A549 treated with dexamethasone at 1 μM for 4 hours (cell line): ENCODE measurements around the gene MARK3. TPM values are rescaled to one million over a fixed set of nuclear protein-coding genes. Genes with fewer than 3 reads are reported as not detected.

ENCODE experiments used
- total RNA-seq: library from RNA; stranded (reverse); fragments of 200-300 nt; extraction: Qiagen RNA extraction; gene quantifications from 5 replicates; pipeline ENCODE4 v1.2.3, GENCODE V29; 2022

Gene MARK3
- 52.6 to 58.0 TPM (median 55.5 TPM) in 5 replicates for total RNA-seq

GRCh38 chr14:103385152-103385928, at the start of gene MARK3:
Gene MARK3, plus strand, starts transcription at chr14:103385415. Its CDS starts 615 bp downstream, at chr14:103386030.

GRCh38 chr14:103522649-103523574, 137.7 kb downstream of the MARK3 start, which contains the start of gene CKB:
Gene CKB, minus strand, starts transcription at chr14:103522830. Its CDS starts 337 bp downstream, at chr14:103522493.

DNA sequence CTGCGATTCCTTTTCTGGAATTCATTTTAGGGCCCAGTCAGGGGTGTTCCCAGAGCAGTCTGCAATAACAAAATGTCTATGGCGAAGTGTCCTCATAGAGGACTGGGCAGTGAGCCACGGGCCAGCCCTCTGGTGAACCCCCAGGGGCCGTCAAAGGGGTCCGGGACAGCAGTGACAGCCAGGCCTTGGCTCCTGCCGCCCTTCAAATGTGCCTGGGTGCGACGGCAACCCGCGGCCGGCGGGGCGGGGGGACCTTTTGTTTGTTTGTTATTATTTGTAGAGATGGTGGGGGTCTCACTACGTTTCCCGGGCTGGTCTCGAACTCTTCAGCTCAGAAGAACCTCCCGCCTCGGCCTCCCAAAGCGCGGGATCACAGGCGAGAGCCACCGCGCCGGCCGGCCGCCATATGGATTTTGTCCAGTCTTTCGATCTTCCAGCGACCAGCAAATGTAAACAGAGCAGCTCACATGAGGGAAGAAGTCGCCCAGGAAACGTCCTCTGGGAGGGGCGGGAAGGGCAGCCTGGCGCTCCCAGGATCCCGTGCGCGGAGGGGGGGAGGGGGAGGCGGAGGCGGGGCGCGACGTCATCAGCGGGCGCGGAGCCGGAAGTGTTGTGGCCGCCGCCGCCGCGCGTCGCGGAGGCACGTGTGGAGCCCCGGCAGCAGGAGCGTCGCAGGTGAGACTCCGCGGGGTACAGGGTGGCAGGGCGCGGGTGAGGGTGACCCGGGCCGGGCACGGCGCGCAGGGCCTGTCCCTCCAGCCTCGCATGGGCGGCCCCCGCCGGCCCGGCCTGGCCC, 143.6 kb downstream of the MARK3 start, which contains the start of gene TRMT61A:
TSS of gene TRMT61A (plus strand) at position 610 of the 796 bp plus-strand sequence. CDS start 783 bp downstream, outside the sequence.

Other genes with a start within 250 kb of the MARK3 start
- gene EIF5, start 51.2 kb upstream of the MARK3 start, total RNA-seq: 188 to 274 TPM (median 238 TPM) in 5 replicates
- gene CKB, start 137.4 kb downstream of the MARK3 start, total RNA-seq: 157 to 230 TPM (median 213 TPM) in 5 replicates
- 18.3 to 27.2 TPM (median 24.7 TPM) in 5 replicates for gene TRMT61A, start 143.8 kb downstream of the MARK3 start, total RNA-seq
- 24.5 to 31.4 TPM (median 26.1 TPM) in 5 replicates for gene BAG5, start 177.2 kb downstream of the MARK3 start, total RNA-seq
- 46.1 to 51.9 TPM (median 48.8 TPM) in 5 replicates for gene COA8, start 177.5 kb downstream of the MARK3 start, total RNA-seq
- 79.5 to 116 TPM (median 93.7 TPM) in 5 replicates for gene KLC1, start 243.8 kb downstream of the MARK3 start, total RNA-seq